ENCODE data around the gene ADGRG1.

ADGRG1 gene

GRCh38 chr16:57652695-57653471, 24.5 kb downstream of the ADGRG1 start:
- no peak for DNase-seq

GRCh38 chr16:57653936-57654335, 25.5 kb downstream of the ADGRG1 start:
- no peak for DNase-seq

- no peak for DNase-seq
These were observed 28.0 kb downstream of the ADGRG1 start for GRCh38 chr16:57656342-57656955.

- no peak for DNase-seq
These were observed 28.8 kb downstream of the ADGRG1 start for GRCh38 chr16:57657228-57657627.

GRCh38 chr16:57658130-57658877, 29.9 kb downstream of the ADGRG1 start:
- no peak for DNase-seq

GRCh38 chr16:57658878-57659674, 30.6 kb downstream of the ADGRG1 start:
- no peak for DNase-seq

GRCh38 chr16:57660715-57661463, 32.5 kb downstream of the ADGRG1 start:
- DNase-seq, result no peak

GRCh38 chr16:57661510-57661909, 33.1 kb downstream of the ADGRG1 start:
- DNase-seq, result no peak

- DNase-seq, result no peak
These were observed 33.8 kb downstream of the ADGRG1 start for GRCh38 chr16:57661936-57662906.

- no peak for DNase-seq
These were observed 35.0 kb downstream of the ADGRG1 start for GRCh38 chr16:57663436-57663835.

GRCh38 chr16:57663917-57664661, 35.7 kb downstream of the ADGRG1 start:
- no peak for DNase-seq

- no peak for DNase-seq
These were observed 36.2 kb downstream of the ADGRG1 start for GRCh38 chr16:57664662-57665025.

- DNase-seq, result no peak
These were observed 37.1 kb downstream of the ADGRG1 start for GRCh38 chr16:57665541-57665940.

GRCh38 chr16:57666353-57667047, 38.1 kb downstream of the ADGRG1 start:
- DNase-seq, result no peak

- no peak for DNase-seq
These were observed 38.7 kb downstream of the ADGRG1 start for GRCh38 chr16:57667048-57667525.

- DNase-seq, result no peak
These were observed 39.3 kb downstream of the ADGRG1 start for GRCh38 chr16:57667526-57668262.

GRCh38 chr16:57668263-57668571, 39.8 kb downstream of the ADGRG1 start, which contains the start of gene ADGRG3:
TSS of gene ADGRG3 (plus strand) at chr16:57668306. CDS start at chr16:57668348, 42 bp downstream.
- no peak for DNase-seq

GRCh38 chr16:57668630-57669475, 40.4 kb downstream of the ADGRG1 start:
- DNase-seq, result no peak

All from SW 1271 (cell line).